GM18909 (cell line): ENCODE results near the gene ACP3.

ENCODE experiments used
- ATAC-seq: cut with Tn5 transposase; IDR thresholded peaks from one replicate; pipeline ENCODE4 v1.9.1; 2021; ENCODE audit warnings: mild to moderate bottlenecking; ENCODE audit not compliant: unreplicated experiment, poor library complexity

ACP3 gene

GRCh38 chr3:132311316-132311715 lies 5.9 kb upstream of the ACP3 start:
- no peak for ATAC-seq

GRCh38 chr3:132311841-132312240 lies 5.4 kb upstream of the ACP3 start:
- no peak for ATAC-seq

GRCh38 chr3:132315851-132316250 lies 1.4 kb upstream of the ACP3 start:
- no peak for ATAC-seq

- ATAC-seq: no peak
These were observed 1.2 kb downstream of the ACP3 start for GRCh38 chr3:132318451-132318850.

- no peak for ATAC-seq
These were observed 4.1 kb downstream of the ACP3 start for GRCh38 chr3:132321304-132321703.

GRCh38 chr3:132325103-132325606 lies 7.9 kb downstream of the ACP3 start:
- ATAC-seq: peak; percentile 68

- peak; percentile 47 for ATAC-seq
These were observed 8.4 kb downstream of the ACP3 start for GRCh38 chr3:132325634-132326033.

GRCh38 chr3:132326251-132326650 lies 9.0 kb downstream of the ACP3 start:
- peak; percentile 70 for ATAC-seq

- ATAC-seq: no peak
These were observed 14.9 kb downstream of the ACP3 start for GRCh38 chr3:132332082-132332481.

- no peak for ATAC-seq
These were observed 15.3 kb downstream of the ACP3 start for GRCh38 chr3:132332508-132332907.

- no peak for ATAC-seq
These were observed 24.5 kb downstream of the ACP3 start for GRCh38 chr3:132341746-132342145.

- ATAC-seq: no peak
These were observed 25.0 kb downstream of the ACP3 start for GRCh38 chr3:132342183-132342582.

- ATAC-seq: no peak
These were observed 25.4 kb downstream of the ACP3 start for GRCh38 chr3:132342610-132343009.

- ATAC-seq: no peak
These were observed 25.9 kb downstream of the ACP3 start for GRCh38 chr3:132343018-132343612.

- no peak for ATAC-seq
These were observed 27.6 kb downstream of the ACP3 start for GRCh38 chr3:132344666-132345280.

GRCh38 chr3:132346841-132347736 lies 29.9 kb downstream of the ACP3 start:
- ATAC-seq: no peak

- no peak for ATAC-seq
These were observed 30.6 kb downstream of the ACP3 start for GRCh38 chr3:132347811-132348210.

GRCh38 chr3:132348531-132348930 lies 31.3 kb downstream of the ACP3 start:
- no peak for ATAC-seq

- ATAC-seq: no peak
These were observed 33.6 kb downstream of the ACP3 start for GRCh38 chr3:132350814-132351213.

- no peak for ATAC-seq
These were observed 34.1 kb downstream of the ACP3 start for GRCh38 chr3:132351222-132351806.
